Suprapubic skin (tissue), 4 donors: ENCODE results near the gene SEZ6L2. TPM values are rescaled to one million over a fixed set of nuclear protein-coding genes. Genes with fewer than 3 reads are reported as not detected.

Experiments
- DNase-seq, 2 donors: peaks; one replicate each; pipeline ENCODE4 v3.0.0-alpha.2; 2019; ENCODE audit warnings: low spot score in 2 of 2
- H3K27ac ChIP-seq: fragments of 200-600 bp; sonication (generic); one replicate; pipeline ENCODE4 v1.5.1; 2019
- H3K27me3 ChIP-seq: fragments of 200-600 bp; sonication (generic); one replicate; pipeline ENCODE4 v1.5.1; 2019
- H3K36me3 ChIP-seq: fragments of 200-600 bp; sonication (generic); one replicate; pipeline ENCODE4 v1.5.1; 2019
- H3K4me1 ChIP-seq: fragments of 200-600 bp; sonication (generic); one replicate; pipeline ENCODE4 v1.5.1; 2019
- H3K4me3 ChIP-seq: fragments of 200-600 bp; sonication (generic); one replicate; pipeline ENCODE4 v1.5.1; 2019; ENCODE audit warnings: mild to moderate bottlenecking
- H3K9me3 ChIP-seq: fragments of 200-600 bp; sonication (generic); one replicate; pipeline ENCODE4 v1.5.1; 2019
- EP300 ChIP-seq: sonication (generic); formaldehyde crosslinking; IDR thresholded peaks from one replicate; pipeline ENCODE4 v1.6.1; 2017; ENCODE audit warnings: antibody characterized with exemption
- POLR2A ChIP-seq, 2 donors: fragments of 450-650 bp; IDR thresholded peaks; one replicate each; pipeline ENCODE4 v1.6.1; 2017; ENCODE audit warnings: antibody characterized with exemption in 2 of 2, mild to moderate bottlenecking in 2 of 2, moderate library complexity in 2 of 2
- POLR2AphosphoS5 ChIP-seq, 3 donors: sonication (generic); formaldehyde crosslinking; IDR thresholded peaks; one replicate each; pipeline ENCODE4 v1.6.1; 2017; ENCODE audit warnings: antibody characterized with exemption in 3 of 3
- WGBS: methylation state at CpG from one replicate; pipeline ENCODE4 v1.1.5; 2018; 5-methylcytosine and 5-hydroxymethylcytosine counted together
- total RNA-seq, 4 donors: library from RNA; depleted of rRNA; stranded (reverse); fragments of >200 nt; gene quantifications; one replicate each; pipeline ENCODE4 v1.1.0, GENCODE V29; 2016
- TF ChIP-seq, protein P1 (sequence below), 2 donors: fragments of 200-600 bp in 1 of 2; fragments of 450-650 bp in 1 of 2; sonication (generic) in 1 of 2; IDR thresholded peaks; one replicate each; pipeline ENCODE4 v1.5.1; 2016 to 2019; ENCODE audit warnings: antibody characterized with exemption in 2 of 2, mild to moderate bottlenecking in 1 of 2, moderate library complexity in 1 of 2

The SEZ6L2 gene
- total RNA-seq, 4 donors from 2014 or later = 0.98 to 2.9 (median 1.2) TPM

DNA sequence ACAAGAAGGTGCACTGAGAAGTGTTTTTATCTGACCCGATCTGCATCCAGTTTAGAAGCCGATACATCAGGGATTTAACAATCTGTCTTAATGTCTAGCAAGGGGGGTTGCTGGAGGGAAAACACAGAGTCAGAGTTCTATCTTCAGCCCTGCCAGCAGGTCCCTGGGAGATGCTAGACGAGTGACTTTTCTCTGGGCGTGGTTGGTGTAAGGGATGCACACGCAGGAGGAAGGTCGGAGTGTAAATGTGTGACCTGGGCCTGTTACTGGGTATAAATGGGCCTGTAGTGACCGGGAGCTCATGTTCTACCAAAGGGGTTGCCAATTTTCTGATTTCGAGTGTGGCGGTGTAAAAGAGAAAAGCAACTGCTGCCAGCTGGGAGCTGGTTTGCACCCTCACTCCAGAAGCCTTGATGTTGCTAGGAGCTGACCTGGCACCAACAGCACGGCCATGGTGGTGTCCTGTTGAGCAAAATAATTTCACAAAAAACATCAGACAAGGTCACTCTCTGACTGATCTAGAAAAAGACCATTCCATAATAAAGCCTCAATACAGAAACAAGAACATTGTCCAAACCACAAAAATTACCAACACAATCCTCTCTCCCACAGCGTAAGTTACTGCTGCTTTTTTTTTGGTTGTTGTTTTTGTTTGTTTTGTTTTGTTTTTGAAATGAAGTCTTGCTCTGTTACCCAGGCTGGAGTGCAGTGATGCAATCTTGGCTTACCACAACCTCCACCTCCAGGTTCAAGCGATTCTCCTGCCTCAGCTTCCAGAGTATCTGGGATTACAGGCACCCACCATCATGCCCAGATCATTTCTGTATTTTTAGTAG lies 27.9 kb upstream of the SEZ6L2 start:
- Histone ChIP-seq H3K27me3 (no peaks in the 10 kb centered on the region), H3K27ac (peak overlapping the region; percentile 87), H3K4me1 (peaks cover 27% of the 10 kb centered on the region), H3K36me3 (peaks cover 6% of the 10 kb centered on the region), H3K9me3 (no peaks in the 10 kb centered on the region), H3K4me3 (peak overlapping the region; percentile 96)
- DNase-seq = peak in 1 of 2 donors; percentile 31
- 59% methylated on average over 12 of the region's 12 CpGs for WGBS
- TF ChIP-seq EP300 (no peak), POLR2AphosphoS5 (IDR thresholded peaks at IDR 0.05) (no peak), POLR2A (IDR thresholded peaks at IDR 0.05) (no peak)
- TF ChIP-seq, protein P1, sequence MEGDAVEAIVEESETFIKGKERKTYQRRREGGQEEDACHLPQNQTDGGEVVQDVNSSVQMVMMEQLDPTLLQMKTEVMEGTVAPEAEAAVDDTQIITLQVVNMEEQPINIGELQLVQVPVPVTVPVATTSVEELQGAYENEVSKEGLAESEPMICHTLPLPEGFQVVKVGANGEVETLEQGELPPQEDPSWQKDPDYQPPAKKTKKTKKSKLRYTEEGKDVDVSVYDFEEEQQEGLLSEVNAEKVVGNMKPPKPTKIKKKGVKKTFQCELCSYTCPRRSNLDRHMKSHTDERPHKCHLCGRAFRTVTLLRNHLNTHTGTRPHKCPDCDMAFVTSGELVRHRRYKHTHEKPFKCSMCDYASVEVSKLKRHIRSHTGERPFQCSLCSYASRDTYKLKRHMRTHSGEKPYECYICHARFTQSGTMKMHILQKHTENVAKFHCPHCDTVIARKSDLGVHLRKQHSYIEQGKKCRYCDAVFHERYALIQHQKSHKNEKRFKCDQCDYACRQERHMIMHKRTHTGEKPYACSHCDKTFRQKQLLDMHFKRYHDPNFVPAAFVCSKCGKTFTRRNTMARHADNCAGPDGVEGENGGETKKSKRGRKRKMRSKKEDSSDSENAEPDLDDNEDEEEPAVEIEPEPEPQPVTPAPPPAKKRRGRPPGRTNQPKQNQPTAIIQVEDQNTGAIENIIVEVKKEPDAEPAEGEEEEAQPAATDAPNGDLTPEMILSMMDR (IDR thresholded peaks at IDR 0.05) = no peak

DNA sequence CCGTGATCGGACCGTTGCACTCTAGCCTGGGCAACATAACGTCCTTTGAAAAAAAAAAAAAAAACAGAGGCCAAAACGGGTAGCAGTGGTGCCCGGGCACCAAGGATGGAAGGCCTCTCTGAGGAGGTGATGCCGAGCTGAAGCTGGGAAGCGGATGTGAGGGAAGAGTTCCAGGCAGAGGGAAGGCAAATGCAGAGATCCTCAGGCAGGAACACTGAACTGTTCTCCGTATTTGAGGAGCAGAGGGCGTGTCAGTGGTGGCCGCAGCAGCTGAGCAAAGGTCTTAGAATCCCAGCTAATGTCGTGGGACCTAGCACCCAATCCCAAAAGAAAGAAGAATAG lies 27.3 kb upstream of the SEZ6L2 start:
- H3K4me3 ChIP-seq = peak overlapping the region; percentile 96
- no peaks in the 10 kb centered on the region for H3K27me3 ChIP-seq
- H3K36me3 ChIP-seq = peaks cover 11% of the 10 kb centered on the region
- DNase-seq = no peak
- peak overlapping the region; percentile 87 for H3K27ac ChIP-seq
- under 1% methylated on average over 12 of the region's 12 CpGs for WGBS
- H3K9me3 ChIP-seq = no peaks in the 10 kb centered on the region
- H3K4me1 ChIP-seq = peaks cover 27% of the 10 kb centered on the region
- TF ChIP-seq, protein P1 (IDR thresholded peaks at IDR 0.05) = no peak
- no peak for TF ChIP-seq POLR2A (IDR thresholded peaks at IDR 0.05)
- no peak for TF ChIP-seq EP300
- no peak for TF ChIP-seq POLR2AphosphoS5 (IDR thresholded peaks at IDR 0.05)

DNA sequence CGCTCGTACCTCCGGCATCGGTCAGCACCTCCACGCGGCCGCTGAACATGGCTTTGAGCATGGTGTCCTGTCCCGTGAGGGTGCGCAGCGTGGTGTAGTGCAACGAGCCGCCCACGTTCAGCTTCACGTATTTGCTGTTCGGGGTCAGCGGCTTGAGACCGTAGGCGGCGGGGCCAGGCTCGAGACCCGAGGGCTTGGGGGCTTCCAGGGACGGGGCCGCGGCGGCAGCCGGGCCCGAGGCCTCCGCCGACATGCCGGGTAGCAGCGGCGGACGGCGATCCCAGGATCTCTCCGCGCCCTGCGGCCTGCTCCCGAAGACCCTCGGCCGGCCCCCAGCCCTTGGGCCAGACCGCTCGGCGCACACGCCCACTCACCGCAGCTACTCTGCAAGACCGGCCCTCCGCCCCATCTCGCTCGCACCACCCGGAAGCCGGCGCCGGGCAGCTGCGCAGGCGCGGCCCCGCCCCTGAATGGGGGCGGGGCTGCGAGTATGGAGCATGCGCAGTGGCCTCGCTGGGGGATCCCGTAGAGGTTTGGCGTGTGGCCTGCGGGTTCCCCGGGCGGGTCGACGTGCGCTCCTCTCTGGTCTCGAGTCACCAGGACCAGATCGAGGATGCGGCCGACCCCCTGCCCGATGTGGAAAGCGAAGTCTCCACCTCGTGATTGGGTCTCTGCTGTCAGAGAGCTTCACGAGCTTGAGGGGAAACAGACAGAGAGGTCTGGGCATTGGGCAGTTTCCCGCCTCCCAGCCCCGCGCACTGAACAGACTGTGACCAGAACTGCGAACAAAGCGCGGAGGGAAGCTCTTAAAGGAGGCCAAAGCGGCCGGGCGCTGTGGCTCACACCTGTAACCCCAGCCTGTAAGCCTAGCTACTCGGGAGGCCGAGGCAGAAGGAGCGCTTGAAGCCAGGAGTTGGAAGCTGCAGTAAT lies 26.7 kb upstream of the SEZ6L2 start, which contains the start of gene KCTD13:
TSS of gene KCTD13 (minus strand) at position 446 of the 930 bp plus-strand sequence. CDS start at position 253, 193 bp downstream.
- H3K36me3 ChIP-seq = peaks cover 17% of the 10 kb centered on the region
- TF ChIP-seq POLR2A (IDR thresholded peaks at IDR 0.05) = peak; percentile 45 to 59
- TF ChIP-seq EP300 = no peak
- TF ChIP-seq POLR2AphosphoS5 (IDR thresholded peaks at IDR 0.05) = peak in 2 of 3 donors; percentile 19 to 81
- H3K9me3 ChIP-seq = no peaks in the 10 kb centered on the region
- peak; percentile 92 for DNase-seq
- WGBS = 3% methylated on average over 19 of the region's 89 CpGs
- peak within 1 kb of the TSS; percentile 87 for H3K27ac ChIP-seq
- H3K4me1 ChIP-seq = peaks cover 27% of the 10 kb centered on the region
- peak within 1 kb of the TSS; percentile 96 for H3K4me3 ChIP-seq
- H3K27me3 ChIP-seq = no peaks in the 10 kb centered on the region

DNA sequence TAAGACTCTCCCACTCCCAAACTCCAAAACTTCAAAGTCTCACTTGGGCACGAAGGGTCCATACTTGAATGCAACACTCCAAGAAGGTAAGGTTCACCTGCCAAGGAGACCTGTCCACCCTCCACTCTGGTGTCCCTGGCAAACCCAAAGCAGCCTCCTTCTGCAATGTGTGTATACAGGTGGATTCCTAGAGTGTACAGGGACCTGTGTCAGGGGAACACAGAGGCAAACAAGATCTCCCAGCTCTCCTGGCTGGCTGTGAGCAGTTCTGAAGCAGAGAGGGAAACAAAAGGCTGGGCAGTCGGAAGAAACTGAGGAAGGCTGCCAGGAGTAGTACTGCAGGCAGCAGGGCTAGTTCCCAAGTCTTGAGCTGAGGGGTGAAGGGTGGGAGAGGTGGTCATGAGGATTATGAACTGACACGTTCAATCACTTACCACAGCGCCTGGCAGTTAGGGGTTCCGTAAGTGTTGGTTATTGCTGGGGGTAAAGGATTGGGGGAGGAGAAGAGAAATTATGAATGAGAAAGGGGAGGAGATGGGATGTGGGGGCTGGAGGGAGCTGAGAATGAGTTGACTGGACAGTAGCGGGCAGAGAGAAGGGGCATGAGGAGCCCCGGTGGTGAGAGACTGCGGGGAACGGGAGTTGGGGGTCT lies 25.9 kb upstream of the SEZ6L2 start:
- H3K9me3 ChIP-seq = no peaks in the 10 kb centered on the region
- H3K27ac ChIP-seq = no peak overlapping the region
- WGBS = 10% methylated on average over 9 of the region's 9 CpGs
- DNase-seq = no peak
- no peaks in the 10 kb centered on the region for H3K27me3 ChIP-seq
- TF ChIP-seq EP300 (no peak), POLR2AphosphoS5 (IDR thresholded peaks at IDR 0.05) (no peak), POLR2A (IDR thresholded peaks at IDR 0.05) (no peak)
- TF ChIP-seq, protein P1 (IDR thresholded peaks at IDR 0.05) = no peak
- peak overlapping the region; percentile 96 for H3K4me3 ChIP-seq
- peaks cover 23% of the 10 kb centered on the region for H3K36me3 ChIP-seq
- H3K4me1 ChIP-seq = peaks cover 27% of the 10 kb centered on the region

DNA sequence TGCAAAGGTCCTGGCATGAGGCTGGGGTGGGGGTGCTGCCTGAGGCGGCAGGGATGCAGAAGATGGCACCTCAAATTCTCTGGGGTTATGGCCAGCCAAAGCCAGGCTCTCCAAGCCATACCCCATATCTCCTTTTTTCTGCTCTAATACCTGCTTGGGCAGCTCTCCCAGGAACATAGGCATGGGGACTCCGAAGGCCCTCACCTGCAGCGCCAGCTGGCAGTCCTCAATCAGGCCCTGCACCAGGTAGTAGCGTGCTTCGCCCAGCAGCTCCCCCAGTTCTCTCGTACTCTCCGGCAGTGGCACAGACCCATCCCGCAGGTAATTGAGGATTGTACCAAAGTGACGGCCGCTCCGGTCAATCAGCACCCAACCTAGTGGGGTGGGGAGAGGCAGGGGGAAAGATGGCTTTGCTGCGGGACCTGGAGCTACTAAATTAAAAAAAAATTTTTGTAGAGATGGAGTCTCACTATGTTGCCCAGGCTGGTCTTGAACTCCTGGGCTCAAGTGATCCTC lies 23.7 kb upstream of the SEZ6L2 start:
- Histone ChIP-seq H3K36me3 (peaks cover 35% of the 10 kb centered on the region), H3K4me3 (no peak overlapping the region), H3K27me3 (no peaks in the 10 kb centered on the region), H3K4me1 (peaks cover 27% of the 10 kb centered on the region), H3K27ac (no peak overlapping the region), H3K9me3 (no peaks in the 10 kb centered on the region)
- TF ChIP-seq POLR2A (IDR thresholded peaks at IDR 0.05) = no peak
- TF ChIP-seq EP300 = no peak
- TF ChIP-seq, protein P1 (IDR thresholded peaks at IDR 0.05) = no peak
- TF ChIP-seq POLR2AphosphoS5 (IDR thresholded peaks at IDR 0.05) = no peak
- WGBS = 96% methylated on average over 12 of the region's 12 CpGs
- DNase-seq = peak in 1 of 2 donors; percentile 57
